K562 (cell line): Measurements from ENCODE around the gene ATP5F1A. TPM values are rescaled to one million over a fixed set of nuclear protein-coding genes. Genes with fewer than 3 reads are reported as not detected.

Experiments
- CHD4 ChIP-seq: fragments of 200-600 bp; sonication (generic); IDR thresholded peaks from 3 replicates; pipeline ENCODE4 v1.6.1; 2012; ENCODE audit warnings: low read depth, mild to moderate bottlenecking, mixed read lengths, low read length, inconsistent platforms; ENCODE audit not compliant: insufficient read depth, insufficient replicate concordance, poor library complexity, severe bottlenecking
- CREB3L1 ChIP-seq: fragments of 450-650 bp; IDR thresholded peaks from 2 replicates; pipeline ENCODE4 v1.6.1; 2014; ENCODE audit warnings: low read depth, mild to moderate bottlenecking, moderate library complexity, borderline replicate concordance
- ETV6 ChIP-seq, 3 experiments: fragments of 150-350 bp in 1 of 3; sonication (generic) in 1 of 3; formaldehyde crosslinking in 1 of 3; IDR thresholded peaks; 2 replicates each; pipeline versions ENCODE4 v1.6.1 to v1.8.0; 2014 to 2022; ENCODE audit warnings: borderline replicate concordance in 2 of 3, low read depth in 2 of 3, antibody characterized with exemption in 1 of 3, low read length in 1 of 3, mild to moderate bottlenecking in 1 of 3, missing genetic modification reagents in 1 of 3
- GMEB1 ChIP-seq: fragments of 250-450 bp; sonication (Bioruptor Pico); IDR thresholded peaks from 2 replicates; pipeline ENCODE4 v1.4.0; 2020; ENCODE audit warnings: mild to moderate bottlenecking
- HDGF ChIP-seq: fragments of 450-650 bp; IDR thresholded peaks from 2 replicates; pipeline ENCODE4 v1.6.1; 2016
- HMG20B ChIP-seq: fragments of 250-450 bp; sonication (Bioruptor Pico); IDR thresholded peaks from 2 replicates; pipeline ENCODE4 v1.5.0; 2021; ENCODE audit warnings: mild to moderate bottlenecking
- MCM5 ChIP-seq: fragments of 450-650 bp; IDR thresholded peaks from 2 replicates; pipeline ENCODE4 v1.6.1; 2016; ENCODE audit warnings: low read depth
- RCOR1 ChIP-seq, 2 experiments: IDR thresholded peaks; 2 replicates each; pipeline ENCODE4 v1.6.1; 2012; ENCODE audit warnings: low read depth in 2 of 2, low read length in 2 of 2, borderline replicate concordance in 1 of 2, improper control_type of control experiment in 1 of 2
- ZC3H11A ChIP-seq: IDR thresholded peaks from 2 replicates; pipeline ENCODE4 v1.6.1; 2012; ENCODE audit warnings: low read depth, low read length, improper control_type of control experiment
- ZKSCAN3 ChIP-seq: fragments of 250-450 bp; sonication (Bioruptor Pico); IDR thresholded peaks from 2 replicates; pipeline ENCODE4 v1.4.0; 2020
- ZNF133 ChIP-seq: fragments of 250-450 bp; sonication (Bioruptor Pico); IDR thresholded peaks from 2 replicates; pipeline ENCODE4 v1.4.0; 2020; ENCODE audit warnings: mild to moderate bottlenecking
- ZNF584 ChIP-seq: fragments of 200-800 bp; sonication (Bioruptor generic); IDR thresholded peaks from 2 replicates; pipeline ENCODE4 v1.6.1; 2016; ENCODE audit warnings: low read depth, mild to moderate bottlenecking, missing genetic modification characterization, missing compliant biosample characterization
- ZNF639 ChIP-seq, 2 experiments: fragments of 200-800 bp in 1 of 2; sonication (Bioruptor generic) in 1 of 2; sonication (generic) in 1 of 2; formaldehyde crosslinking in 1 of 2; IDR thresholded peaks in 1 of 2; conservative IDR thresholded peaks in 1 of 2; 2 replicates each; pipeline versions ENCODE4 v1.5.0 to v1.6.1; 2016 to 2020; ENCODE audit warnings: missing compliant biosample characterization in 1 of 2, missing genetic modification characterization in 1 of 2, missing genetic modification reagents in 1 of 2
- polyA plus RNA-seq, 8 experiments: library from polyadenylated mRNA; depleted of rRNA in 4 of 8; stranded (reverse) in 5 of 8; unstranded in 3 of 8; fragments of >200 nt; fragmentation: Nextera tagmentation in 2 of 8; fragmentation: Illumina TruSeq in 1 of 8; extraction: Ambion mirVana in 2 of 8; extraction: Trizol in 1 of 8; gene quantifications; 2 replicates each; pipeline versions ENCODE4 v1.2.1 to v1.2.3, GENCODE V29; 2011 to 2014; ENCODE audit warnings: inconsistent platforms in 1 of 8, missing spikeins in 1 of 8
- total RNA-seq, 7 experiments: library from RNA; depleted of rRNA in 6 of 7; stranded (reverse); fragments of >200 nt in 6 of 7; fragmentation: Illumina TruSeq in 2 of 7; extraction: Trizol in 2 of 7; gene quantifications; 2 replicates each; pipeline versions ENCODE4 v1.2.1 to v1.2.3, GENCODE V29; 2011 to 2021; ENCODE audit warnings: low replicate concordance in 1 of 7
- TF ChIP-seq, protein P1 (sequence below): fragments of 200-800 bp; sonication (Bioruptor generic); IDR thresholded peaks from 2 replicates; pipeline ENCODE4 v1.6.1; 2016; ENCODE audit warnings: missing genetic modification characterization, missing compliant biosample characterization
- TF ChIP-seq, protein P2 (sequence below): IDR thresholded peaks from 2 replicates; pipeline ENCODE4 v1.6.1; 2012; ENCODE audit warnings: low read depth, low read length, improper control_type of control experiment, borderline replicate concordance

The ATP5F1A gene
- total and polyA plus RNA-seq, 9 of the 15 experiments (the other 6 are each of a cell fraction or from before 2014, with no cell fraction given): 377 to 762 (median 490) TPM

GRCh38 chr18:46060359-46060841 is 37.7 kb downstream of the ATP5F1A start (continued):
- TF ChIP-seq, protein P1, sequence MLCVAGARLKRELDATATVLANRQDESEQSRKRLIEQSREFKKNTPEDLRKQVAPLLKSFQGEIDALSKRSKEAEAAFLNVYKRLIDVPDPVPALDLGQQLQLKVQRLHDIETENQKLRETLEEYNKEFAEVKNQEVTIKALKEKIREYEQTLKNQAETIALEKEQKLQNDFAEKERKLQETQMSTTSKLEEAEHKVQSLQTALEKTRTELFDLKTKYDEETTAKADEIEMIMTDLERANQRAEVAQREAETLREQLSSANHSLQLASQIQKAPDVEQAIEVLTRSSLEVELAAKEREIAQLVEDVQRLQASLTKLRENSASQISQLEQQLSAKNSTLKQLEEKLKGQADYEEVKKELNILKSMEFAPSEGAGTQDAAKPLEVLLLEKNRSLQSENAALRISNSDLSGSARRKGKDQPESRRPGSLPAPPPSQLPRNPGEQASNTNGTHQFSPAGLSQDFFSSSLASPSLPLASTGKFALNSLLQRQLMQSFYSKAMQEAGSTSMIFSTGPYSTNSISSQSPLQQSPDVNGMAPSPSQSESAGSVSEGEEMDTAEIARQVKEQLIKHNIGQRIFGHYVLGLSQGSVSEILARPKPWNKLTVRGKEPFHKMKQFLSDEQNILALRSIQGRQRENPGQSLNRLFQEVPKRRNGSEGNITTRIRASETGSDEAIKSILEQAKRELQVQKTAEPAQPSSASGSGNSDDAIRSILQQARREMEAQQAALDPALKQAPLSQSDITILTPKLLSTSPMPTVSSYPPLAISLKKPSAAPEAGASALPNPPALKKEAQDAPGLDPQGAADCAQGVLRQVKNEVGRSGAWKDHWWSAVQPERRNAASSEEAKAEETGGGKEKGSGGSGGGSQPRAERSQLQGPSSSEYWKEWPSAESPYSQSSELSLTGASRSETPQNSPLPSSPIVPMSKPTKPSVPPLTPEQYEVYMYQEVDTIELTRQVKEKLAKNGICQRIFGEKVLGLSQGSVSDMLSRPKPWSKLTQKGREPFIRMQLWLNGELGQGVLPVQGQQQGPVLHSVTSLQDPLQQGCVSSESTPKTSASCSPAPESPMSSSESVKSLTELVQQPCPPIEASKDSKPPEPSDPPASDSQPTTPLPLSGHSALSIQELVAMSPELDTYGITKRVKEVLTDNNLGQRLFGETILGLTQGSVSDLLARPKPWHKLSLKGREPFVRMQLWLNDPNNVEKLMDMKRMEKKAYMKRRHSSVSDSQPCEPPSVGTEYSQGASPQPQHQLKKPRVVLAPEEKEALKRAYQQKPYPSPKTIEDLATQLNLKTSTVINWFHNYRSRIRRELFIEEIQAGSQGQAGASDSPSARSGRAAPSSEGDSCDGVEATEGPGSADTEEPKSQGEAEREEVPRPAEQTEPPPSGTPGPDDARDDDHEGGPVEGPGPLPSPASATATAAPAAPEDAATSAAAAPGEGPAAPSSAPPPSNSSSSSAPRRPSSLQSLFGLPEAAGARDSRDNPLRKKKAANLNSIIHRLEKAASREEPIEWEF (CRISPR knock-in tag): 0 out of 2 replicates have a peak, but pooled peaks have one; percentile 61
- TF ChIP-seq ZNF584 (CRISPR knock-in tag) (no peak), MCM5 (no peak), CHD4 (no peak), ETV6 (IDR thresholded peaks at IDR 0.05; ENCODE audit: borderline replicate concordance in 1 of 2, low read depth in 2 of 2, low read length in 1 of 2) (no peak), ETV6 (CRISPR knock-in tag; IDR thresholded peaks at IDR 0.05; ENCODE audit: borderline replicate concordance) (no peak), ZNF639 (CRISPR knock-in tag; conservative IDR thresholded peaks at IDR 0.05 in 1 of 2, IDR thresholded peaks at IDR 0.05 in 1 of 2) (0 out of 4 replicates have a peak, but pooled peaks of 1 of the 2 experiments have one; percentile 49), HMG20B (CRISPR knock-in tag) (no peak), HDGF (no peak), RCOR1 (IDR thresholded peaks at IDR 0.05; ENCODE audit: borderline replicate concordance in 1 of 2, low read depth in 2 of 2, low read length in 2 of 2) (no peak), ZNF133 (CRISPR knock-in tag) (no peak), CREB3L1 (no peak), GMEB1 (no peak), ZC3H11A (no peak), ZKSCAN3 (CRISPR knock-in tag) (no peak)
- TF ChIP-seq, protein P2, sequence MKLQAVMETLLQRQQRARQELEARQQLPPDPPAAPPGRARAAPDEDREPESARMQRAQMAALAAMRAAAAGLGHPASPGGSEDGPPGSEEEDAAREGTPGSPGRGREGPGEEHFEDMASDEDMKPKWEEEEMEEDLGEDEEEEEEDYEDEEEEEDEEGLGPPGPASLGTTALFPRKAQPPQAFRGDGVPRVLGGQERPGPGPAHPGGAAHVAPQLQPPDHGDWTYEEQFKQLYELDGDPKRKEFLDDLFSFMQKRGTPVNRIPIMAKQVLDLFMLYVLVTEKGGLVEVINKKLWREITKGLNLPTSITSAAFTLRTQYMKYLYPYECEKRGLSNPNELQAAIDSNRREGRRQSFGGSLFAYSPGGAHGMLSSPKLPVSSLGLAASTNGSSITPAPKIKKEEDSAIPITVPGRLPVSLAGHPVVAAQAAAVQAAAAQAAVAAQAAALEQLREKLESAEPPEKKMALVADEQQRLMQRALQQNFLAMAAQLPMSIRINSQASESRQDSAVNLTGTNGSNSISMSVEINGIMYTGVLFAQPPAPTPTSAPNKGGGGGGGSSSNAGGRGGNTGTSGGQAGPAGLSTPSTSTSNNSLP: no peak
